Stimulated activated CD8-positive, alpha-beta memory T cell treated with anti-CD3 and anti-CD28 coated beads, Interleukin-15, amount 100 ng/mL, for 24 hours (primary cell): ENCODE data around the gene SLC25A38.

Source experiments
- DNase-seq: peaks from one replicate; pipeline ENCODE4 v3.0.0-alpha.2; 2020; ENCODE audit warnings: low read depth

The SLC25A38 gene

GRCh38 chr3:39434574-39434973 lies 51.4 kb downstream of the SLC25A38 start:
- DNase-seq, result no peak

- DNase-seq, result no peak
Measured at GRCh38 chr3:39435006-39435748, 52.0 kb downstream of the SLC25A38 start.

GRCh38 chr3:39438880-39439279 lies 55.7 kb downstream of the SLC25A38 start:
- DNase-seq, result no peak

GRCh38 chr3:39440316-39440715 lies 57.1 kb downstream of the SLC25A38 start:
- DNase-seq, result no peak

- DNase-seq, result no peak
Measured at GRCh38 chr3:39443530-39443929, 60.4 kb downstream of the SLC25A38 start.

- DNase-seq, result no peak
Measured at GRCh38 chr3:39445927-39446326, 62.8 kb downstream of the SLC25A38 start.

GRCh38 chr3:39446444-39446843 lies 63.3 kb downstream of the SLC25A38 start:
- DNase-seq, result no peak
